Gastrocnemius medialis (tissue), 4 donors: ENCODE results near the gene PHACTR1.

Experiments used
- POLR2A ChIP-seq, 2 donors: fragments of 450-650 bp; IDR thresholded peaks; one replicate each; pipeline ENCODE4 v1.6.1; 2017; ENCODE audit warnings: antibody characterized with exemption in 2 of 2, mild to moderate bottlenecking in 2 of 2, moderate library complexity in 2 of 2
- TF ChIP-seq, protein P1 (sequence below), 5 experiments: fragments of 450-650 bp in 3 of 5; fragments of 200-600 bp in 2 of 5; sonication (generic) in 2 of 5; IDR thresholded peaks in 4 of 5; conservative IDR thresholded peaks in 1 of 5; 1 replicate in 4 of 5; 2 replicates in 1 of 5; pipeline ENCODE4 v1.5.1; 2016 to 2019; ENCODE audit warnings: antibody characterized with exemption in 5 of 5, mild to moderate bottlenecking in 3 of 5, moderate library complexity in 3 of 5

GRCh38 chr6:12735786-12736185, 19.2 kb downstream of the PHACTR1 start:
- TF ChIP-seq POLR2A (IDR thresholded peaks at IDR 0.05), result no peak
- TF ChIP-seq, protein P1, sequence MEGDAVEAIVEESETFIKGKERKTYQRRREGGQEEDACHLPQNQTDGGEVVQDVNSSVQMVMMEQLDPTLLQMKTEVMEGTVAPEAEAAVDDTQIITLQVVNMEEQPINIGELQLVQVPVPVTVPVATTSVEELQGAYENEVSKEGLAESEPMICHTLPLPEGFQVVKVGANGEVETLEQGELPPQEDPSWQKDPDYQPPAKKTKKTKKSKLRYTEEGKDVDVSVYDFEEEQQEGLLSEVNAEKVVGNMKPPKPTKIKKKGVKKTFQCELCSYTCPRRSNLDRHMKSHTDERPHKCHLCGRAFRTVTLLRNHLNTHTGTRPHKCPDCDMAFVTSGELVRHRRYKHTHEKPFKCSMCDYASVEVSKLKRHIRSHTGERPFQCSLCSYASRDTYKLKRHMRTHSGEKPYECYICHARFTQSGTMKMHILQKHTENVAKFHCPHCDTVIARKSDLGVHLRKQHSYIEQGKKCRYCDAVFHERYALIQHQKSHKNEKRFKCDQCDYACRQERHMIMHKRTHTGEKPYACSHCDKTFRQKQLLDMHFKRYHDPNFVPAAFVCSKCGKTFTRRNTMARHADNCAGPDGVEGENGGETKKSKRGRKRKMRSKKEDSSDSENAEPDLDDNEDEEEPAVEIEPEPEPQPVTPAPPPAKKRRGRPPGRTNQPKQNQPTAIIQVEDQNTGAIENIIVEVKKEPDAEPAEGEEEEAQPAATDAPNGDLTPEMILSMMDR (IDR thresholded peaks at IDR 0.05 in 4 of 5, conservative IDR thresholded peaks at IDR 0.05 in 1 of 5), result no peak
